NT2/D1 (cell line): ENCODE results near the gene KCNK17.
A peak's percentile ranks its signal among the peaks of the same experiment; 100 is the strongest.

ENCODE experiments used
- DNase-seq: peaks from one replicate; pipeline ENCODE4 v3.0.0-alpha.2; 2011; ENCODE audit warnings: low read depth, low spot score
- H3K27me3 ChIP-seq: 2 replicates; pipeline ENCODE4 v1.6.0; 2011; ENCODE audit warnings: mild to moderate bottlenecking; ENCODE audit not compliant: insufficient read length, insufficient read depth
- H3K36me3 ChIP-seq: 2 replicates; pipeline ENCODE4 v1.6.1; 2011; ENCODE audit warnings: mild to moderate bottlenecking, low read length, mixed read lengths; ENCODE audit not compliant: insufficient read depth, insufficient read length
- H3K4me1 ChIP-seq: 2 replicates; pipeline ENCODE4 v1.5.1; 2011; ENCODE audit not compliant: insufficient read depth, insufficient read length
- H3K4me3 ChIP-seq: 2 replicates; pipeline ENCODE4 v1.5.1; 2011; ENCODE audit warnings: low read depth; ENCODE audit not compliant: insufficient read length
- H3K9ac ChIP-seq: 2 replicates; pipeline ENCODE4 v1.6.0; 2011; ENCODE audit warnings: low read depth; ENCODE audit not compliant: insufficient read length
- H3K9me3 ChIP-seq: 2 replicates; pipeline ENCODE4 v1.5.1; 2011; ENCODE audit warnings: mild to moderate bottlenecking, low read length; ENCODE audit not compliant: insufficient read depth
- SUZ12 ChIP-seq: IDR thresholded peaks from 2 replicates; pipeline ENCODE4 v1.6.1; 2011; ENCODE audit not compliant: insufficient read length, insufficient read depth; ENCODE audit errors: extremely low read depth
- YY1 ChIP-seq: IDR thresholded peaks from 2 replicates; pipeline ENCODE4 v1.6.1; 2011; ENCODE audit not compliant: insufficient read length, insufficient read depth
- ZNF274 ChIP-seq: IDR thresholded peaks from 2 replicates; pipeline ENCODE4 v1.6.1; 2011; ENCODE audit warnings: mild to moderate bottlenecking, low read depth, low read length

Gene KCNK17

GRCh38 chr6:39321761-39322160 lies 7.5 kb upstream of the KCNK17 start:
- no peaks in the 10 kb centered on the region for H3K36me3 ChIP-seq
- peaks cover 5% of the 10 kb centered on the region for H3K4me1 ChIP-seq
- no peak overlapping the region for H3K4me3 ChIP-seq
- no peak for DNase-seq
- no peaks in the 10 kb centered on the region for H3K9me3 ChIP-seq
- H3K9ac ChIP-seq = no peak overlapping the region
- H3K27me3 ChIP-seq = peaks cover 5% of the 10 kb centered on the region
- TF ChIP-seq YY1 (no peak), SUZ12 (no peak), ZNF274 (no peak)

- DNase-seq = no peak
- no peak overlapping the region for H3K4me3 ChIP-seq
- TF ChIP-seq ZNF274 = no peak
- no peak for TF ChIP-seq SUZ12
- no peak for TF ChIP-seq YY1
- peaks cover 5% of the 10 kb centered on the region for H3K4me1 ChIP-seq
- no peak overlapping the region for H3K9ac ChIP-seq
- H3K36me3 ChIP-seq = no peaks in the 10 kb centered on the region
- no peaks in the 10 kb centered on the region for H3K9me3 ChIP-seq
- H3K27me3 ChIP-seq = peaks cover 16% of the 10 kb centered on the region
Measured at GRCh38 chr6:39320363-39320984, 6.3 kb upstream of the KCNK17 start.

- Histone ChIP-seq H3K4me3 (no peak overlapping the region), H3K4me1 (peaks cover 5% of the 10 kb centered on the region), H3K27me3 (peaks cover 23% of the 10 kb centered on the region), H3K9ac (no peak overlapping the region), H3K9me3 (no peaks in the 10 kb centered on the region), H3K36me3 (no peaks in the 10 kb centered on the region)
- no peak for DNase-seq
- TF ChIP-seq ZNF274 (no peak), YY1 (no peak), SUZ12 (no peak)
Measured at GRCh38 chr6:39319621-39320362, 5.6 kb upstream of the KCNK17 start.

- Histone ChIP-seq H3K4me3 (no peak overlapping the region), H3K4me1 (peaks cover 5% of the 10 kb centered on the region), H3K36me3 (no peaks in the 10 kb centered on the region), H3K9ac (no peak overlapping the region), H3K9me3 (no peaks in the 10 kb centered on the region), H3K27me3 (peaks cover 48% of the 10 kb centered on the region)
- TF ChIP-seq ZNF274 (no peak), YY1 (no peak), SUZ12 (no peak)
- no peak for DNase-seq
Measured at GRCh38 chr6:39317256-39317655, 3.0 kb upstream of the KCNK17 start.

GRCh38 chr6:39313526-39314272 lies 520 bp downstream of the KCNK17 start:
- H3K27me3 ChIP-seq = peaks cover 63% of the 10 kb centered on the region

GRCh38 chr6:39312912-39313525 lies 1.2 kb downstream of the KCNK17 start:
- Histone ChIP-seq H3K9me3 (no peaks in the 10 kb centered on the region), H3K36me3 (no peaks in the 10 kb centered on the region), H3K4me3 (peak overlapping the region; percentile 56), H3K4me1 (no peaks in the 10 kb centered on the region), H3K9ac (peak overlapping the region; percentile 76), H3K27me3 (peaks cover 63% of the 10 kb centered on the region)
- TF ChIP-seq SUZ12 = no peak
- no peak for TF ChIP-seq YY1
- TF ChIP-seq ZNF274 = no peak
- no peak for DNase-seq

More at GRCh38 chr6:39313526-39314272, 520 bp downstream of the KCNK17 start:
- H3K36me3 ChIP-seq = no peaks in the 10 kb centered on the region
- no peaks in the 10 kb centered on the region for H3K4me1 ChIP-seq
- peak overlapping the region; percentile 76 for H3K9ac ChIP-seq
- H3K9me3 ChIP-seq = no peaks in the 10 kb centered on the region
- TF ChIP-seq ZNF274 = no peak
- TF ChIP-seq SUZ12 = peak; percentile 55
- TF ChIP-seq YY1 = no peak
- peak overlapping the region; percentile 56 for H3K4me3 ChIP-seq
- DNase-seq = no peak
